GM23248 (cell line): ENCODE data around the gene VIPR2.

Experiments used
- EZH2 ChIP-seq: fragments of 200-600 bp; sonication (generic); IDR thresholded peaks from 2 replicates; pipeline ENCODE4 v1.6.1; 2018; ENCODE audit warnings: antibody characterized with exemption, mild to moderate bottlenecking; ENCODE audit not compliant: insufficient read depth, poor library complexity, severe bottlenecking
- EZH2phosphoT487 ChIP-seq: fragments of 200-600 bp; sonication (generic); IDR thresholded peaks from 2 replicates; pipeline ENCODE4 v1.6.1; 2018; ENCODE audit warnings: antibody characterized with exemption, moderate library complexity, mild to moderate bottlenecking, low read depth; ENCODE audit not compliant: insufficient read depth

DNA sequence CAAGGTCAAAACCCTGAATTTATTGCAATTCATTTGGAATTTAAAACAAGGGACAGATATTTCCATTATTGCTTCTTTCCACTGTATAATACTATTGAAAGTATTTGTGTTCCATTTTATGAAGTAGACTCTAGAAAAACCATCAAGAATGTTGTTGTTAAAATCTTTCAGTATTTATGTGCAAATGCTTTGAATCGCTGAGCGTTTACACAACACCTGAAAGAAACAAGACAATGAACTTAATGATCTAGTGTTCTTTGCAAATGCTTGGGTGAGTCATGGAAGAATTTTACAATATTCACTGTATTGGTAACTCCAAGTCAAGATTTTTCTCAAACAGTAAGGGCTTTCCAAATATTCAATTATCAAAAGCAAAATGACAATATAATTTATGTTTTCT is 97.1 kb downstream of the VIPR2 start:
- TF ChIP-seq EZH2 (no peak), EZH2phosphoT487 (no peak)
